DMS53 treated with DMSO at 0.1 percent for 48 hours (cell line): Measurements from ENCODE around the gene DGUOK.
"Not testable (repeated sequence)": the region's sequence is repeated elsewhere in the genome, so short reads cannot be mapped to it uniquely, and the experiment has no call there.

Source experiments
- DNase-seq: peaks from one replicate; lab custom pipeline; 2025; ENCODE audit not compliant: unreplicated experiment; lab: John Stamatoyannopoulos, UW

Gene DGUOK

DNA sequence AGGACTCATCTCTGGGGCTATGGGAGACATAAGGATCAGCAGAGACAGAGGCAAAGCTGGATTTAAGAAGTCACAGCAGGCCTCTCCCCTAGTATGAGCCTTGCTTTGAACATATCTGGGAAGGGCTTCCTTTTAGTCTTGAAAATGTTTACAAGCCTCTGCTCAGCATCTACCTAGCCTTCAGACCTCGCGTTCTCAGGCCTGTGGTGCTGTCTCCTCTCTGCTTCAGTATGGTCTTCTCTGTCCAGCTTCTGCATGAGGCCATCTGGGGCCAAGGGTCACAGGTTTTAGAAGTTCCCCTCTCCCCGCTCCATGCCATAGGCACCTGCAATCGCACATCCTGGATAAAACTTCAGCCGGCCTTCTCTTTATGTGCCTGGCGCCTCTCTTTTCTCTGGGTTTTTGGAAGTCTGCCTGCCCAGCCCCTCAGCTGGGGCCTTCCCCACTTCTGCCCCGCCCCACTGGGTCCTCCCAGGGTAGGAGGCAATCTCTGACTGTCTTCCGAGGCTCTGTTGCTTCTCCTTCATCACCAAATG is 26.8 kb upstream of the DGUOK start:
- DNase-seq: no peak

DNA sequence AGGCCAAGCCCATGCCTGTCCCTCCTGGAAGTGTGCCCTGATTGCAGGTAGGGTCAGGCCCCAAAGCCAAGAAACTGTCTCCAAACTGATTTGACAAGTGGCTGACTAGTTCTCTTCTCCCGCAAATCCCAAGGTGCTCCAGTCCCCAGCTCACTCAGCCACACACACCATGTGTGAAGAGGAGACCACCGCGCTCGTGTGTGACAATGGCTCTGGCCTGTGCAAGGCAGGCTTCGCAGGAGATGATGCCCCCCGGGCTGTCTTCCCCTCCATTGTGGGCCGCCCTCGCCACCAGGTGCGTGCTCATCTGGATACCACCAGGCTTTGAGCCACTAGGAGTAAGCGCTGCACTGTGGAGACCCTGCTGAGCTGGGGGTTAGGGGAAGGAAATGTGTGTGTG is 25.5 kb upstream of the DGUOK start:
- no peak for DNase-seq

DNA sequence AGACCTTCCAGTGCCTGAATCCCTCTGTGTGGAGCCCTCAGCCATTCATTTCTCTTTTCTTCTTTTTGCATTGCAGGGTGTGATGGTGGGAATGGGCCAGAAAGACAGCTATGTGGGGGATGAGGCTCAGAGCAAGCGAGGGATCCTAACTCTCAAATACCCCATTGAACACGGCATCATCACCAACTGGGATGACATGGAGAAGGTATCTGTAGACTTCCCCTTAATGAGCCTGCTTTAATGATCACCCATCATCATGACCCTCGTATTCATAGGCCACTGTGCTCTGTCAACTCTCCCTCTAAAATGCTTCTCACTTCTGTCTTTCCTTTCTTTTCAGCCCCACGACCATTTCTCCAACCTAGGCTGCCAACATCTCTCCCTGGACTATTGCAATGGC is 24.4 kb upstream of the DGUOK start:
- no peak for DNase-seq

DNA sequence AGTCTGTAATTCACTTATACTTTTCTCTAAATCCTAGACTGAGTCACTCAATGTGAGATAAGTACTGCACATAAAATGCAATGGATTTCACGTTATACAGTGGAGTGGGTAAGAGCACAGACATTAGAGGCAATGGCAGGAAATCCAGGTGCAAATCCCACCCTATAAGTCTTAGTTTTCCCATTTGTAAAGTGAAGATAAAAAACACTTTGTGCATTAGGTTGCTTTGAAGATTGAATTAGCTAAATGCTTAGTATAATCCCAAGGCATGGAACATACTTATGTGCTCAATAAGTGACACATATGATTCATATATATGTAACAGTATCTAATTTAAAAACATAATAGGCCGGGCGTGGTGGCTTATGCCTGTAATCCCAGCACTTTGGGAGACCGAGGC is 23.4 kb upstream of the DGUOK start:
- DNase-seq: no peak

DNA sequence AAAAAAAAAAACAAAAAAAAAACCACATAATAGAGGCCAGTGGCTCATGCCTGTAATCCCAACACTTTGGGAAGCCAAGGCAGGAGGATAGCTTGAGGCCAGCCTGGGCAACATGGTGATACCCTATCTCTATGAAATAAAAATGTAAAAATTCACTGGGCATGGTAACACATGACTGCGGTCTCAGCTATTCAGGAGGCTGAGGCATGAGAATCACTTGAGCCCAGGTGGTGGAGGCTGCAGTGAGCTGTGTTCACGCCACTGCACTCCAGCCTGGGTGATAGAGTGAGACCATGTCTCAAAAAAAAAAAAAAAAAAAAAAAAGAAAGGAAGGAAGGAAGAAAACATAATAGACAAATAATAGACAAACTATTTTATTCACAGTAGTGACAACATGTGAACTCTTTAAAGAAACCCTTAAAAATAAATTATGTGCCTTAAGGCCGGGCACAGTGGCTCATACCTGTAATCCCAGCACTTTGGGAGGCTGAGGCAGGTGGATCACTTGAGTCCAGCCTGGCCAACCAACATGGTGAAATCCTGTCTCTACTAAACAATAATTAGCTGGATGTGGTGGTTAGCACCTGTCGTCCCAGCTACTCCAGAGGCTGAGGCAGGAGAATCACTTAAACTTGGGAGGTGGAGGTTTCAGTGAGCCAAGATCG is 22.6 kb upstream of the DGUOK start:
- DNase-seq: not testable (repeated sequence)

DNA sequence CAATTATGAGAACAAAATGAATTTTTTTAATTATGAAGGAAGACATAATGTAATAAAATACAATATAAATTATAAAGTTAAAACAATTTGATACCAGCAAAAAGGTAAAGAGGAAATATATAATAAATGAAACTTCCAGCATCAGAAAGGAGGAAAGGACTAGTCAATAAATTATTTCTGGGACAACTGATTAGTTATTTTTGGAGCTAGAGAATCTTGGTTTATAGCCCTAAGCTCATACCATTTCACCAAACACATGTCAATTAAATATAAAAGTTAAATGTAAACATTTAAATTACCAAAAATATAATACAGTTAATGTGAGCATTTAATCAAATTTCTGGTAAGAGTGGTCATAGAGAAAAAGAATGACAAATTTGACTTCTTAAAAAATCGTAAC is 21.7 kb upstream of the DGUOK start:
- no peak for DNase-seq

DNA sequence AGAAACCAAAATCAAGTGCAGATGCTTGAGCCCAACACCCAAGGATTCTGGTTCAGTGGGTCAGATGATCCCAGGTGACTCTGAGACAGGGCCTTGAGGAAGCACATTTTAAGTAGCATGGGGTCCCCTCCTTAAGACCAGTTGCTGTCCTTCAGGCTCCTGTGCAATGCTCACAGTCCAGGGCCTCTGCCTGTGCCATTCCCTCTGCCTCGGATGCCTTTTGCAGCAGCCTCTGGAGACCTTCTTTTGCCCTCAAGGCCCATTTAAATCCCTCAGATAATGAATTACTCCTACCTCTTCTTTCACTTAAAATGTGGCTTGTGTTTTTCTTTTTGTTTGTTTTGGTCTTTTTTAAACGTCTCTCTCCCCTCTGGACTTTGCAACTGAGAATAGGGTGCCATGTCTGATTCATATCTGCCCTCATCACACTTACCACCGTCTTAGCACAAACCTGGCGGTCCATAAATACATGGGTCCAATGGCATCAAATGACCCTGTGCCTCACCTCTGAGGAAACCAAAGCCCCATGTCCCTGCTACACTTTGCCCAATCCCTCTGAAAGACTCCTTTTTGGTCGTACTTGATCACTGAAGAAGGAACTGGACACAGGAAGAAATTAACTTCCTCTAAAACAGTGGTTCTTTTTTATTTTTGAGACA is 19.7 kb upstream of the DGUOK start:
- DNase-seq: no peak

DNA sequence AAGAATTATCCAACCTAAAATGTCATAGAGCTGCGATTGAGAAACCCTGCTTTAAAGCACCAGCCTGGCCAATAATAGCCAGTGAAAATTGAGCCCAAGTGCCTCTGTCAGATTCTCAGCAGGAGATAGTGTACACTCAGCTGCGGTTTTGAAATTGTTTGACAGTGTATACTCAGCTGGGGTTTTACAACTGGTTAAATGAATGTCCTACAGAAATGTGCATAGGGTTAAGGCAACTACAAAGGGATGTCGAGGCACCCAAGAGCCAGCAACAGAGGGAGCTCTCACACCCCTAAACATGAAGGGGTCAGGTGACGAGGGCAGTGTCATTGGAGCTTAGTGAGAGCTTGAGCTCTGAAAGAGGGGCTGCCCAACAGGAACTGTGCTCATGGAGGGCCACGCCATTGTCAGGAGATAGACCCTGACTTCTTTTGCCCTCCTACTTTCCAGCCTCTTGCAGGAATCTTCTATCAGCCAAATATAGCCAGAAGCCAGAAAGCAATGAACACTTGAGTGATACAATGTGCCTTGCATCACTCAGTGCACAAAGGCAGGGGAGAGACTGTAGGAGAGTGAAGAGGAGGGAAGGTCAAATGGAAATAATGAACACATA is 18.7 kb upstream of the DGUOK start:
- no peak for DNase-seq

DNA sequence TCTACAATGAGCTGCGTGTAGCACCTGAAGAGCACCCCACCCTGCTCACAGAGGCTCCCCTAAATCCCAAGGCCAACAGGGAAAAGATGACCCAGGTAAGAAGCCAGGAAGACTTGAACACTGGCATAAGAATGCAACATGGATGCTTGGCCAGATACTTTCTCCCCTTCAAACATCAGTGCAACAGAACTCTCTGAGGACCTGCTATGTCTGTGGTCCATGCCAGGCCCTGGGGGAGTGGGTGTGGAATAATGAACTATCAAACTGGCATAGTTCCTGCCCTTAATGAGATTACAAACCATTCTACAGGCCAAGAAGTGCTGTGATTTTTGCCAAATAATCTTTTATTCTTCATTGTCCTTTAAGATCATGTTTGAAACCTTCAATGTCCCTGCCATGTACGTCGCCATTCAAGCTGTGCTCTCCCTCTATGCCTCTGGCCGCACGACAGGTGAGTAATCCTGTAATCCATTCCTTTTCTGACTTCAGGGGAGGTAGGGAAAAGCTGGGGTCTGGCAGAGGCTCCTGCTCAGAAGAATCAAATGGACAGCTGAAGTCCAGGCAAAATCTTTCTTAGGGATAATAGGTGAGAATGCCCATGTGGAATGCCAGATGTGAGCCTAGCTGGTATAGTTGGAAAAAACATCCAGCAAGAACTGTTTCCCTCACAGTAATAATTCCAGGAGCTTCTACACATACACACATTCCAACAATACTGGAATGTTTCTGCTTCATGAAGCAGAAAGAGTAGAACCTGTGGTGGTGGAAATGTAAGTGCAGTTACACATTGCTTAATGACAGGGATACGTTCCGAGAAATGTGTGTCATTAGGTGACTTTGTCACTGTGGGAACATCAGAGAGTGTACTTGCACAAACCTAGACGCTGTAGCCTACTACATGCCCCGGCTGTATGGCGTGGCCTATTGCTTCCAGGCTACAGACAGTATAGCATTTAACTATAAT is 17.7 kb upstream of the DGUOK start:
- DNase-seq: no peak

DNA sequence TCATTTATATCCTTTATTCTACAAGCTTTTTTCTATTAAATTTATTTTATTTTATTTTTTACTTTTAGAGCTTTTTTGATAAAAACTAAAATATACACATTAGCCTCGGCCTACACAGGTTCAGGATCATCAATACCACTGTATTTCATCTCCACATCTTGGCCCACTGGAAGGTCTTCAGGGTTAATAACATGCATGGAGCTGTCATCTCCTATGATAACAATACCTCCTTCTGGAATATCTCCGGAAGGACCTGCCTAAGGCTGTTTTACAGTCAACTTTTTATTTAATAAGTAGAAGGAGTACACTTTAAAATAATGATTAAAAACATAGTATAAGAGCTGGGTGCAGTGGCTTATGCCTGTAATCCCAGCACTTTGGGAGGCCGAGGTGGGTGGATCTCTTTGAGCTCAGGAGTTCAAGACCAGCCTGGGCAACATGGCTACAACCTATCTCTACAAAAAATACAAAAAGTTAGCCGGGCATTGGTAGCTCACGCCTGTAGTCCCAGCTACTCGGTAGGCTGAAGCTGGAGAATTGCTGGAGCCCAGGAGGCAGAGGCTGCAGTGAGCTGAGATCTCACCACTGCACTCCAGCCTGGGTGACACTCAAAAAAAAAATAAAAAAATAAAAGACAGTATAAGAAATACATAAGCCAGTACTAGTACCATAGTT is 15.7 kb upstream of the DGUOK start:
- no peak for DNase-seq

DNA sequence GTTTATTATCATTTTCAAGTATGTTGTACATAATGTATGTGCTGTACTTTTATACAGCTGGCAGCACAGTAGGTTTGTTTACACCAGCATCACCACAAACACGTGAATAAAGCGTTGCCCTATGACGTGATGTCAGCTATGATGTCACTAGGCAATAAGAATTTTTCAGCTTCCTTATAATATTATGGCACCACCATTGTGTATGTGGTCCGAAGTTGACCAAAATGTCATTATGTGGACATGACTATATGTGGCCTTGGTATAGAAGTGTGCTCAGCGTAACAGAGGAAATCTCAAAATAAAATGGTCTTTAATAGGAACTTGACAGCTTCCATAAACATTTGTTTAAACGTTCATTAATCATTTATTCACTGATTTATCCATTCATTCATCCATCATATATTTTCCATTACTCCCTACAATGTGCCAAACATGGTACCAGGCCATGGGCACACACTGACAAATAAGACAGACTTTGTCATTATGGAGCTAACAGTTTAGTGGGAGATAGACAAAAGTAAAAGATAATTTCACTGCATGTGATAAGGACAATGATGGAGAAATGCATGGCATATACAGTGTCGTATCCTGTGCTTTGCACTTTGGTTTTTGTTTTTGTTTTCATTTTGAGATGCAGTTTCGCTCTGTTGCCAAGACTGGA is 15.0 kb upstream of the DGUOK start:
- DNase-seq: no peak

DNA sequence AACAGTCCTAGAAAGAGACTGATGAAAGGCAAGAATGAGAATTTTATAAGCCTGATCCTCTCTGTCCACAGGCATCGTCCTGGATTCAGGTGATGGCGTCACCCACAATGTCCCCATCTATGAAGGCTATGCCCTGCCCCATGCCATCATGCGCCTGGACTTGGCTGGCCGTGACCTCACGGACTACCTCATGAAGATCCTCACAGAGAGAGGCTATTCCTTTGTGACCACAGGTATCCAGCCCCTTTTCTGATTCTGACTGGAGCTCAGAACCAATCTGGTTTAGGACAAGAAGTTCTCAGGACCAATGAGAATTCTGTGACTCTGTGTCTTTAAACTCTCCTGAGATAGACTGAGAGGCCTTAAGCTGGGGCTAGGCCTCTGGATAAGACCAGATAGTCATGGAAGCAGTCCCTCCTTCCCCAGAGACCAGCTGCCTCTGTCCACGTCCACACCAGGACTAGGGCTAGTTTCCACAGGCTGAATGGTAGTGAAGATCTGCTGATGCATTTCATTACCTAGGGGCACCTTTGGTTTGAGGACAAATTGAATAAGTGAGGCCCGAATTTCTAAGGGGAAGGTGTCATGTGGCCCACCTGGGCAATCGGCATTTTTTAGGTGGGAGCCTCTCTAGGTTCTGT is 13.1 kb upstream of the DGUOK start:
- no peak for DNase-seq

DNA sequence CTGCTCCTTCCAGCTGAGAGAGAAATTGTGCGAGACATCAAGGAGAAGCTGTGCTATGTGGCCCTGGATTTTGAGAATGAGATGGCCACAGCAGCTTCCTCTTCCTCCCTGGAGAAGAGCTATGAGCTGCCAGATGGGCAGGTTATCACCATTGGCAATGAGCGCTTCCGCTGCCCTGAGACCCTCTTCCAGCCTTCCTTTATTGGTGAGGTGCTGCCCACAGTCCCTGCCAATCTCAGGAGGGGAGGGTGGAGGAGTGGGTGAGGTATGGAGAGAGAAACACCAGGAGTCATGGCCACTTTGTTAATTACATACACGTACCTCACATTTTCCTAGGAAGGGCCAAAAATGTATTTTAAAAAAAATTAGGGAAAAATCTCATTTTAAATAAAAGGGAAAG is 12.0 kb upstream of the DGUOK start:
- DNase-seq: no peak

DNA sequence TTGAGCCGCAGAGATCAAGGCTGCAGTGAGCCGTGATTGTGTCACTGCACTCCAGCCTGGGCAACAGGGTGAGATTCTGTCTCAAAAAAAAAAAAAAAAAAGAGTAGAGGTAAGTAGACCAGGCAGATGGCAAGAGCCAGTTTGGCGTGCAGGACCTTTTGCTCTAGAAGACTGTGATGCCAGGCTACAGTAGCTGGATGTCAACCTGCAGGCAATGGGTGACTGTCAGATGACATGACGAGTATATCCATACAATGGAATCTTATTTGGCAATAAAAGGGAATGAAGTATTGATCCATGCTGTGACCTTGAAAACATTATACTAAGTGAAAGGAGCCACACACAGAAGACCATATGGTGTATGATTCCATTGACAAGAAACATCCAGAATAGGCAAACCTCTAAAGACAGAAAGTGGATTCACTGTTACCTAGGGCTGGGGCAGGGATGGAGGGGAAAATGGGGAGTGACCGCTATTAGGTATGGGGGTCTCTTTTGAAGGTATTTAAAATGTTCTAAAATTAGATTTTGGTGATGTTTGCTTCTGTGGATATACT is 11.2 kb upstream of the DGUOK start:
- no peak for DNase-seq

DNA sequence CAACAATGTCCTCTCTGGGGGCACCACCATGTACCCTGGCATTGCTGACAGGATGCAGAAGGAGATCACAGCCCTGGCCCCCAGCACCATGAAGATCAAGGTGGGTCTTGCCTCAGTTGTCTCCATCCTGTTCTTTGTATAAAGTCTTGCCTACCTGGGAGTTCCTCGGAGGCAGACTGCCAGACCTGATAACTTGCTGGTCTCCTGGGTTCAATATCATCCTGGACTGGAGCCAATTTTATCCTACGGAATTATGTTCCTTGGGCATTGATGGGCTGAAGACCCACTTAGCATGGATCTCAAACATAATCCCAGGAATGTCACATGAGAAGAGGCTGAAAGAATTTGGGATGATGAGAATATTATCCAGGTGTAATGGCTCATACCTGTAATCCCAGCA is 10.0 kb upstream of the DGUOK start:
- no peak for DNase-seq

DNA sequence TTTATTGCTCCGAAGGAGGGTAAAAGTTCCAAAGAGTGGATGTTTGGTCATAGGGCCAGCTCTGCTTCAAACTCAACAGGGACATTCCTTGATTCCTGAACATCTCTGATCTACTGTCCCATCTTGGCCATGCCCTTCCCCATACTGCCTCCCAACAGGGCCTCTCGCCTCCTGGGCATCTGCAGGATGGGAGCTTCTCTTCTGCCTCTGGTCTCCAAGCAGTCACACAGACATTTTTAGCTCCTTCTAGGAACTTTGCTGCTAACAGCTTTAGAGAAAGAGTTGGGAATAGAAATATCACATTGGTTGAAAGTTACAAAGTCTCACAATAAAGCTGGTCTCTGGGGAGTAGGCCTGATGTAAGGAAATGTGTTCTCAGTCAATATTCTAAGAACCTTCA is 9.4 kb upstream of the DGUOK start:
- DNase-seq: no peak

DNA sequence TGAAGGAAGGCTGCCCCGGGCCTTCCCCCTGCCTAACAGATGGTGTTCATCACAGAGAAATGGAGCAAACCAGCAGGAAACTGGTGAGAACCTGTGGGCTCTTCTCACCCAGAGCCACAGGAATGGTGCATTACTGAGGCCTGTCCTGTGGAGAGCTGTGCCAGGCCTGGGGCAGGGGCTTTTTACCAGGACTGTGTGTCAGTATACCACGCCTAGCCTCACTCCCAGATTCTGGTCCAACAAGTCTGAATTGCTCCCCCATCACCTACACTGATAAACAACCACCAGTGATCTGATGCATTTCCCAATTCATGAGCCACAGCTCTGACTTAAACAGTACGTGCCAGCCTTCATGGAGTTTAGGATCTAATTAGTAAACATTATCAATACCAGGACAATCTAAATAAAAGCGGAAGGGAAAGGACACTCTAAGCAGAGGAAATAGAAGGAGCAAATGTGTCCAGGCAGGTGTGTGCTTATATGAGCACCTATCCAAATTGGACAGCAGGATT is 8.9 kb upstream of the DGUOK start:
- no peak for DNase-seq

DNA sequence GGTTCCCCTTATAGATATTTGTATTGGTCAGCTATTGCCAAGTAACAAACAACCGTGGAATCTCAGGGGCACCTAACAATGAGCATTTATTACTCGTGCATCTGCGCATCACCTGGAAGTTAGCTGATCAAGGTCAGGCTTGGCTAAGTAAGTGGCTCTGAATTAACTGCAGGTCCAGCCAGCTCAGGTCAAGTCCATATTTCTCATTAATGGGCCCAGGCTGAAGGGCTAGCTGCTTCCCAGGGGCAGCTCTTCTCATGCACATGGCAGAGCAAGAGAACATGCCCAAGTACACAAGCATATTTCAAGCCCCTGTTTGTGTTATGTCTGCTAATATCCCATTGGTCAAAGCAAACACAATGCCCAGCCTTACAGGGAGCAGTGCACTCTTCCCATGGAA is 7.8 kb upstream of the DGUOK start:
- no peak for DNase-seq

DNA sequence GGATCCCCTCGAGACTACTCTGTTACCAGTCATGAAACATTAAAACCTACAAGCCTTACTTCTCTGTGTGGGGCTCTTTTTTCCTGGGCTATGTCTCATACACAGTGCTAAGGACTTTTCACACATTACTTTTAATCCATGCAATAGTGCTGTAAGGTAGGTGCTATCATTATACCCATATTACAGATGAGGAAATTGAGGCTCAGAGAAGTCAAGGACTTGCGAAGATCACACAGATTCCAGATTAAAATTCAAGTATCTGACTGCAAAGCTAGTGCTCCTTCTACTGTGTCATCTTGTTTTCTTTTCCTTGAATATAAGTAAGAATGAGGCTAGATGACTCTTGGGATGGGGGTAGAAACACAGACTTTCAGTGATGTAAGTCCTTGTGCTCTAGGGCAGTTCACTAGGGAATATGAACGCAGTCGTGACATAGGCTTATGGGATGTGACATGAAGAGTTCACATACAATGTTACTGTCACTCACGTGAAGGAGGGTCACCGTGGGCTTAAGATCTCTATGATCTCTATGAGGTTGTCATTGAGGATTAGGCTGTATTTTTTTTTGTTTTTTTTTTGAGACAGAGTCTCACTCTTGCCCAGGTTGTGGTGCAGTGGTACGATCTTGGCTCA is 7.0 kb upstream of the DGUOK start:
- DNase-seq: no peak
